Gastroesophageal sphincter (tissue), 3 donors: ENCODE results near the gene SLC22A2.

Experiments
- CTCF ChIP-seq, 4 experiments: fragments of 200-600 bp in 2 of 4; fragments of 450-650 bp in 2 of 4; sonication (generic) in 1 of 4; IDR thresholded peaks; one replicate each; pipeline ENCODE4 v1.5.1; 2017 to 2019; ENCODE audit warnings: antibody characterized with exemption in 4 of 4, mild to moderate bottlenecking in 2 of 4, moderate library complexity in 2 of 4
- EP300 ChIP-seq: sonication (generic); formaldehyde crosslinking; IDR thresholded peaks from one replicate; pipeline ENCODE4 v1.6.1; 2017; ENCODE audit warnings: antibody characterized with exemption, mild to moderate bottlenecking
- POLR2A ChIP-seq, 2 donors: fragments of 450-650 bp; IDR thresholded peaks; one replicate each; pipeline ENCODE4 v1.6.1; 2017; ENCODE audit warnings: antibody characterized with exemption in 2 of 2, mild to moderate bottlenecking in 2 of 2, moderate library complexity in 1 of 2

- TF ChIP-seq POLR2A (IDR thresholded peaks at IDR 0.05), result no peak
- no peak for TF ChIP-seq EP300
- TF ChIP-seq CTCF (IDR thresholded peaks at IDR 0.05), result no peak
Measured at GRCh38 chr6:160273750-160274149, 15.1 kb upstream of the SLC22A2 start.
